GM12892 (cell line): Measurements from ENCODE around the gene TRAP1.

Experiments used
- DNase-seq: peaks from one replicate; pipeline ENCODE4 v3.0.0; 2011; ENCODE audit not compliant: insufficient read length
- FAIRE-seq: peaks from 2 replicates; lab custom pipeline; 2011; peaks lifted over from hg19 to GRCh38; lab: Jason Lieb, UNC
- POLR2A ChIP-seq: IDR thresholded peaks from 2 replicates; pipeline ENCODE4 v1.6.1; 2011; ENCODE audit warnings: low read depth, low read length, control low read depth
- POLR2AphosphoS5 ChIP-seq: IDR thresholded peaks from 2 replicates; pipeline ENCODE4 v1.6.1; 2011; ENCODE audit warnings: low read depth, low read length, control low read depth
- TAF1 ChIP-seq: IDR thresholded peaks from 2 replicates; pipeline ENCODE4 v1.6.1; 2011; ENCODE audit warnings: low read depth, mild to moderate bottlenecking, control low read depth, low read length, borderline replicate concordance

The TRAP1 gene

DNA sequence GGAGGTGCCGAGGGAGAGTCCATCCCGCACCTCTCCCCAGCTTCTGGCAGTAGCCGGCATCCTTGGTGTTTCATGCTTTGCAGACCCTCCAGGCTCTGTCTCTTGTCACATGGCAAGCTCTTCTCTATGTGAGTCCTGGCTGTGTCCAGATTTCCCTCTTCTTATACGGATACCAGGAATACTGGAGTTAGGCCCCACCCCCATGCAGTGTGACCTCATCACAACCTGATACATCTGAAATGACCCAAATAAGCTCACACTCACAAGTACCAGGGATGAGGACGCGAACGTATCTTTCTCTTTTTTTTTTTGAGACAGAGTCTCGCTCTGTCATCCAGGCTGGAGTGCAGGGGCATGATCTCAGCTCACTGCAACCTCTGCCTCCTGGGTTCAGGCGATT is 23.3 kb downstream of the TRAP1 start:
- DNase-seq (no peak), FAIRE-seq (no peak)
- TF ChIP-seq TAF1 (no peak), POLR2A (no peak), POLR2AphosphoS5 (no peak)

DNA sequence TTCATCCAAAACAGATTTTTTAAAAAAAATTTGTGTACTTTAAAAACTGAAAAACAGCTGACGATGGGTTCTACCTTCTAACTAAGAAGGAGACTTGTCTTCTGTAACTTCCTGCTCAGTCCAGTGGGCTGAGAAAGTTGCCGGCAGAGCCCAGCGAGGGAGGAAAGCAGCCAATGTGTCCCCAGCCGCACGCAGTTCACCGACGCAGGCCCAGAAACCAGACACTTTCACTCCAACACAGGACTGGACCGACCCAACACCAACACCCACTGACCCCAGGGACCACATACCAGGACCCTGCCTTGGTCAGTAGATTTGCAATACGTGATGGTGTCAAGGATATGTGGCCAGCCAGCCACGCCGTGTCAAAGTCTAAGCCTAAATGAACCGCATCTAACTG is 25.6 kb downstream of the TRAP1 start:
- DNase-seq, result no peak
- FAIRE-seq, result no peak
- no peak for TF ChIP-seq POLR2AphosphoS5
- no peak for TF ChIP-seq TAF1
- no peak for TF ChIP-seq POLR2A

DNA sequence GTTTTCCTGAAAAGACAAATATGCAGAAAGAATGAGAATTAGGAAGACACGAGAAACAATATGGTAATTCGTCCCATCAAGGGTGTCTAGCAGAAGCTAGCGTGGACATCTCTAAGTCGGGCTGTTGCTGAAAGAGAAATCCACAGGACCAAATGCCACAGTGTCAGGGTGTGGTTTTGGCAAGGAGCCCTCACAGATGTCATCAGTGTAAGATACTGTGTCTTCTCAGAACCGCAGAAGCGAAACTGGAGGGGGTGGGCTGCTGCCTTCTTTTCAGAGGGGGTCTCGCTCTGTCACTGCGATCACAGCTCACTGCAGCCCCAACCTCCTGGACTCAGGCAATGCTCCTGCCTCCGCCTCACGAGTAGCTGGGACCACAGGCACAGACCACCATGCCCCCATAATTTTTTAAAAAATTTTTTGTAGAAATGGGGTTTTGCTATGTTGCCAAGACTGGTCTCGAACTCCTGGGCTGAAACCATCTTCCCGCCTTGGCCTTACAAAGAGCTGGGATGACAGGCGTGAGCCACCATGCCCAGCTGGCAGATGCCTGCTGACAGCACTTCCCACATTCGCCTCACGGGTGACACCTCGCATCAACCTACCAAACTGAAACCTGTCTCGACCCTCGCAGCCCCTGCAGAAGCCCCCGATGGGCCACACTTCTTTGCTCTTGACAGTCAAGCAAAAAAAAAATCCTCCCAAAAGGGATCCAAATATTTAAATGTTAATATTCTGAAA is 26.2 kb downstream of the TRAP1 start:
- FAIRE-seq (no peak), DNase-seq (no peak)
- TF ChIP-seq POLR2A, result no peak

DNA sequence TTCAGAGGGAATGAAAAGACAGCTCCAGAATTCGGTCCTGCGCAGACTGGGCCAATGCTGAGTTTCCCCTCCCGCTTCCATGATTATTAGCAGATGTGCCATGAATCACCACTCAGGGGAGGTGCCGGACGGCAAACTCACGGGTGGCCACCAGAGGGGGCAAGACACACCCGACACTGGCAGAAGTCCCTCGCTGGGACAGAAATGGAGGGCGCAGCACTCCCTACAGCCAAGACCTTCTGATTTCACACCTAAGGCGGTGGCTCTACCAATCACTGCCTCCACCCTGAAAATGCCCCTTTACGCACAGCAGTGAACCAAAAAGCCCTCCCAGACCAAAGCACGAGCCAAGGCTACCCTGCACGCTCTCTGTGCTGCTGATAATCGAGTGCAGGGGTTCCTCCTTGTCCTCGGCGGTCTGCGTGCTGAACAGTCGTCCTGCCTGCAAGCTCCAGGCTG is 26.8 kb downstream of the TRAP1 start:
- DNase-seq, result peak; percentile 85
- FAIRE-seq, result peak; percentile 96
- TF ChIP-seq POLR2AphosphoS5 (no peak), TAF1 (no peak), POLR2A (no peak)

DNA sequence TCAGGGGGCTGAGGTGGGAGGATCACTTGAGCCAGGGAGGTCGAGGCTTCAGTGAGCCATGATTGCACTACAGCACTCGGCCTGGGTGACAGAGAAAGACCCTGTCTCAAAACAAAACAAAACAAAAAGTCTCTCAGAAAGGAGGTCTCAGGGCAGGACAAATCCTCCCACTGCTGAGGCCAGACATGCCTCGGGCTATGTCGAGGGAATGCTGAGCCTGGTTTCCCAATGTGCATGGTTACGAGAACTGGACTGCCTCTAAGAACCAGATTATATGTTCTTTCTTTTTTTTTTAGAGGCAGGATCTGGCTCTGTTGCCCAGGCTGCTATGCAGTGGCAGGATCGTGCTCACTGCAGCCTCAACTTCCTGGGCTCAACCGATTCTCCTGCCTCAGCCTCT is 27.6 kb downstream of the TRAP1 start:
- FAIRE-seq (no peak), DNase-seq (no peak)
- TF ChIP-seq POLR2AphosphoS5 (no peak), POLR2A (no peak), TAF1 (no peak)

DNA sequence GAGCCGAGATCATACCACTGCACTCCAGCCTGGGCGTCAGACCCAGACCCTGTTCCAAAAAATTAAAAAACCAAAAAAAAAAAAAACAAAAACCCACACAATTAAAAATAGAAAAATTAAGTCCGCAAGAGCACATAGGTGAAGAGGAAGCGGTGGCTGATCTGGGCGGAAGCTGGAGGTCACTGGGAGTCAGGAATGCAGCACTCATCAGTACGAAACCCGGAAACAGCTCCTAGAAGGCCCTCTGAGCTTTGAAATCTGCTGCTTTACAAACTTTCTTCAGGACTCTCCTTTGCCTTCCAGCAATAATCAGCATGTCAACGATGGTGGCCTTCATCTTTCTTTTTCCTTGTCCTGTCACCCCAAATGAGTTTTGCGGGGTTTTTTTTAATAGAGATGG is 29.5 kb downstream of the TRAP1 start:
- DNase-seq (no peak), FAIRE-seq (no peak)
- no peak for TF ChIP-seq POLR2A
- TF ChIP-seq TAF1, result no peak
- no peak for TF ChIP-seq POLR2AphosphoS5

DNA sequence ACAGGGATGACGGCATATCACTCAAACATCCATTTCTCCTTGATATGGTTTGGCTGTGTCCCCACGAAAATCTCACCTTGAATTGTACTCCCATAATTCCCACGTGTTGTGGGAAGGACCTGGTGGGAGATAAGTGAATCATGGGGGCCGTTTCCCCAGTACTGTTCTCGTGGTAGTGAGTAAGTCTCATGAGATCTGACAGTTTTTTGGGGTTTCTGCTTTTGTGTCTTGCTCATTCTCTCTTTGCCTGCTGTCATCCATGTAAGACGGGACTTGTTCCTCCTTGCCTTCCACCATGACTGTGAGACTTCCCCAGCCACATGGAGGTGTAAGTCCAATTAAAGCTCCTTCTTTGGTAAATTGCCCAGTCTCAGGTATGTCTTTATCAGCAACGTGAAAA is 30.3 kb downstream of the TRAP1 start:
- DNase-seq (no peak), FAIRE-seq (no peak)
- TF ChIP-seq POLR2A (no peak), TAF1 (no peak), POLR2AphosphoS5 (no peak)

DNA sequence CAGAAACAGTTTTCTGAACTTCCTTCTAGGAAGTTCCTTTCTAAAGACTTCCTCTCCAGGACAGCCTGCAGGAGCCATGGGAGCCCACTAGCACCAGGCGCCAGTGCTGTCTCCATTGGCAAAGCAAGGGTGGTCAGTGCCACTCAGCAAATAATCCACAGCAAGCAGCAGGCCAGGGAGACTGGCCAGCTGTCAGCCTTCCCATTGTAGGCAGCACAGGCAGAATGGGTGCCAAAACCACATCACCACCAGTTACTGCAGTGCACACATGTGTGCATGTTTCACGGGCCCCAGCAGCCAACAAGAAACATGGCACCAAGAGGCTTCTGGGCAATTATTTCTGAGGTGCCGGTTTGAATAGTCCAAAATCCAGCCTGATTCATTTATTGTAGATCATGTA is 36.1 kb downstream of the TRAP1 start:
- DNase-seq (no peak), FAIRE-seq (no peak)
- TF ChIP-seq POLR2AphosphoS5 (no peak), TAF1 (no peak), POLR2A (no peak)

DNA sequence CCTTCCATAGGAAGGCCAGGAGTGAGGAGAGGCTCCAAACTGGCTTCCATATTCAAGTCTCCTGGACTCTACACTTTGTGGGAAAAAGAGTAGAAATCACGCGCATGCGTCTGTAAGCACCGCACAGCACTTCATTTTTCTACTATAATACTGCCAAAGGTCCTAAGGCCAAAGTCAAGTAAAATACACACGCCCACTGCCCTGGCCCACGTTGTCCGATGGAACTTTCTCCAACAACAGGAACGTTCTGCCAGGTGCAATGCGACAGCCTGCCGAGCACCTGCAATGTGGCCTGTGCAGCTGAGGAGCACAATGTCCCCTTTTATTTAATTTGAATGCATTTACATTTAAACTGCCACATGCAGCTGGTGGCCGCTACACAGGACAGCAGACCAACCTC is 39.3 kb downstream of the TRAP1 start:
- TF ChIP-seq POLR2AphosphoS5 (no peak), TAF1 (no peak), POLR2A (no peak)
- DNase-seq (no peak), FAIRE-seq (no peak)

DNA sequence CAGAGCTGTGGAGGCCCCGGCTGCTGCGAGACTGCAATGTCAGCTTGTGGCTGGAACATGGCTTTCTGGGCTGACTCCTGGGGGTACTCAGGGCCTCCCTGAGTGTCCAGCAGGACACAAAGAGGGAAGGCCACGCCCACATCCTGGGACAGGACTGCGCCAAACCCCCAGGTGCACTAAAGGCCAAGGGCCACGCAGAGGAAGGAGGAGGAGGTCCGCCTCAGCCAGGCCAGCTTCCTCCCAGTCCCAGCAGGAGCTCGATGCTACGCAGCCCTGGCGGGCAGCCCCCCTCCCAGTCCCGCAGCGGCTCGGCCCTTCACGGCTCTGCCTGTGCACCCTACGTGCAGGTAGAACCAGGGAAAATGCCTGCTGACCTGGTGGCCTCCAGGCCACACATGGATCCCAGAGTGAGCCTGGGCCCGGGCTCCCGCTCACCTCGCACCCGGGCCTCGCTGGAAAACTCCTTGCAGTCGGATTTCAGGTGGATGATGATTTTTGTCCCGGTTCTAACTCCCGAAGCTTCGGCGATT is 41.7 kb downstream of the TRAP1 start:
- FAIRE-seq (no peak), DNase-seq (no peak)
- TF ChIP-seq TAF1, result no peak
- TF ChIP-seq POLR2A, result no peak
- TF ChIP-seq POLR2AphosphoS5, result no peak

DNA sequence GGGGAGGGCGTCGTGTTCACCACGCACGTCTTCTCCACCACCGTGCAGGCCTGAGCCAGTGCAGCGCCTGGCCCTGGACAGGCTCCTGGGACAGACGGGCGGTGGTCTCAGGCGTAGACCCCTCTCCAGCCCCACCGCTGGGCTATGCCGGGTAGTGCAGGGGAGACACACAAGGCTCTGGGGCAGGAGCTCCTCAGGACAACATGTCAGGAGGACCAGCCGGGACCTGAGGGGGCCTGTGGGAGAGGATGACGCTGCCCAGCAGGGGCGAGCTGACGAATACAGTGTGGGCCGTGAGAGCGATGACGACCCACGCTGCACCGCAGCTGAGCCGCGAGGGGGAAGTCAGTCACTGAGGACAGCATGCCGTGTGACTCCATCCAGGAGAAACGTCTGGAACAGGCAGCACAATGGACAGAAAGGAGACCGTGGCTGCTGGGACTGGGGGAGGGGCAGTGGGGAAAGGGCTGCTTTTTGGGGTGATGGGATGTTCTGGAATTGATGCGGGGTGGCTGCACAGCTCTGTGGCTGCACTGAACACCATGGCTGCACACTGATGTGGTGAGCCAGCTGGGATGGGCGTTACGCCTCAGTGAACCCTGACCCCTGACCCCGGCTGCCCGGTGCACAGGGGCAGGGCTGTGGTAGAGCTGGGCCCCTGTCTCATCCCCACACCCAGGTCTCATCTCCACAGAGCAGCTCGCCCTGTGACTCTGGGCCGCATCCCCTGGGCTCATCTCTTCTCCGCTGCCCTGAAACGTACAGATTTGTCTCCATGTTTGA is 42.6 kb downstream of the TRAP1 start:
- TF ChIP-seq POLR2AphosphoS5 (no peak), TAF1 (no peak), POLR2A (no peak)
- FAIRE-seq (no peak), DNase-seq (no peak)
